Pulmonary artery endothelial cell (primary cell): ENCODE measurements around the gene SLC36A4. TPM values are rescaled to one million over a fixed set of nuclear protein-coding genes. Genes with fewer than 3 reads are reported as not detected.
"Not testable (repeated sequence)": the region's sequence is repeated elsewhere in the genome, so short reads cannot be mapped to it uniquely, and the experiment has no call there.

ENCODE experiments used
- DNase-seq: peaks from one replicate; pipeline ENCODE4 v3.0.0-alpha.2; 2011; ENCODE audit warnings: low read depth, low spot score
- total RNA-seq: library from RNA; depleted of rRNA; stranded (reverse); fragments of >200 nt; gene quantifications from 2 replicates; pipeline ENCODE4 v1.2.3, GENCODE V29; 2014

SLC36A4 gene
- total RNA-seq, 1 donor from 2014 or later = 9.4 TPM

GRCh38 chr11:93194673-93195291 is 3.0 kb downstream of the SLC36A4 start:
- DNase-seq = no peak

GRCh38 chr11:93193731-93194130 is 4.1 kb downstream of the SLC36A4 start:
- DNase-seq = no peak

- DNase-seq = no peak
Measured at GRCh38 chr11:93192163-93192562, 5.6 kb downstream of the SLC36A4 start.

- no peak for DNase-seq
Measured at GRCh38 chr11:93189462-93189861, 8.3 kb downstream of the SLC36A4 start.

GRCh38 chr11:93188726-93189125 is 9.1 kb downstream of the SLC36A4 start:
- no peak for DNase-seq

GRCh38 chr11:93187290-93187689 is 10.5 kb downstream of the SLC36A4 start:
- DNase-seq = no peak

GRCh38 chr11:93177891-93178290 is 19.9 kb downstream of the SLC36A4 start:
- not testable (repeated sequence) for DNase-seq

GRCh38 chr11:93169950-93170561 is 27.7 kb downstream of the SLC36A4 start:
- DNase-seq = no peak

GRCh38 chr11:93169143-93169542 is 28.6 kb downstream of the SLC36A4 start:
- DNase-seq = no peak

GRCh38 chr11:93166862-93167261 is 30.9 kb downstream of the SLC36A4 start:
- DNase-seq = no peak

- DNase-seq = no peak
Measured at GRCh38 chr11:93166194-93166593, 31.6 kb downstream of the SLC36A4 start.

GRCh38 chr11:93160808-93161207 is 37.0 kb downstream of the SLC36A4 start:
- DNase-seq = no peak

GRCh38 chr11:93160156-93160555 is 37.6 kb downstream of the SLC36A4 start:
- no peak for DNase-seq

GRCh38 chr11:93159721-93160120 is 38.1 kb downstream of the SLC36A4 start:
- no peak for DNase-seq

GRCh38 chr11:93155738-93156137 is 42.1 kb downstream of the SLC36A4 start:
- DNase-seq = no peak

- DNase-seq = no peak
Measured at GRCh38 chr11:93145390-93145915, 52.3 kb downstream of the SLC36A4 start.

GRCh38 chr11:93143800-93144199 is 54.0 kb downstream of the SLC36A4 start:
- DNase-seq = no peak

- DNase-seq = no peak
Measured at GRCh38 chr11:93143186-93143585, 54.6 kb downstream of the SLC36A4 start.

GRCh38 chr11:93133488-93134109 is 64.2 kb downstream of the SLC36A4 start:
- no peak for DNase-seq

- no peak for DNase-seq
Measured at GRCh38 chr11:93132836-93133235, 65.0 kb downstream of the SLC36A4 start.

- no peak for DNase-seq
Measured at GRCh38 chr11:93131709-93132108, 66.1 kb downstream of the SLC36A4 start.

GRCh38 chr11:93128574-93128973 is 69.2 kb downstream of the SLC36A4 start:
- DNase-seq = no peak
